MCF 10A (cell line): ENCODE data around the gene GRID1. TPM values are rescaled to one million over a fixed set of nuclear protein-coding genes. Genes with fewer than 3 reads are reported as not detected.

Experiments
- BruUV-seq: library from RNA; stranded (reverse); fragments of 400-500 nt; replicated peaks from 2 replicates; lab custom pipeline; 2021; lab: Mats Ljungman, UMichigan
- CTCF ChIA-PET: fragments of 300-600 bp; sonication (Branson Sonifier 250); formaldehyde crosslinking; extraction: SDS; loops from one replicate; lab custom pipeline; 2021; ENCODE audit warnings: antibody characterized with exemption, inconsistent platforms; lab: Yijun Ruan, JAX
- POLR2A ChIA-PET: fragments of 300-600, 350-650 bp; sonication (Branson Sonifier 250); formaldehyde crosslinking; extraction: SDS; loops from one replicate; lab custom pipeline; 2020; ENCODE audit warnings: antibody characterized with exemption, inconsistent platforms; lab: Yijun Ruan, JAX
- DNase-seq: peaks from one replicate; pipeline ENCODE4 v3.0.0-alpha.2; 2018; ENCODE audit not compliant: unreplicated experiment
- H3K27ac Mint-ChIP-seq: one replicate; pipeline ENCODE4 v1.8.0; 2022; ENCODE audit warnings: mild to moderate bottlenecking, low read depth, mixed read lengths; ENCODE audit not compliant: unreplicated experiment
- H3K27me3 Mint-ChIP-seq: one replicate; pipeline ENCODE4 v1.8.0; 2022; ENCODE audit warnings: mixed read lengths; ENCODE audit not compliant: insufficient read depth, unreplicated experiment
- H3K36me3 Mint-ChIP-seq: one replicate; pipeline ENCODE4 v1.8.0; 2022; ENCODE audit warnings: mild to moderate bottlenecking, moderate library complexity, mixed read lengths; ENCODE audit not compliant: insufficient read depth, unreplicated experiment
- H3K4me1 Mint-ChIP-seq: one replicate; pipeline ENCODE4 v1.8.0; 2022; ENCODE audit warnings: mixed read lengths; ENCODE audit not compliant: insufficient read depth, unreplicated experiment
- H3K4me3 Mint-ChIP-seq: one replicate; pipeline ENCODE4 v1.8.0; 2022; ENCODE audit warnings: mild to moderate bottlenecking, moderate library complexity, mixed read lengths; ENCODE audit not compliant: unreplicated experiment
- H3K9me3 Mint-ChIP-seq: one replicate; pipeline ENCODE4 v1.8.0; 2022; ENCODE audit warnings: mixed read lengths; ENCODE audit not compliant: unreplicated experiment
- intact Hi-C: fragments of 100-400 bp; cut with micrococcal nuclease; formaldehyde crosslinking; loops from 2 replicates; pipeline ENCODE4 v1.14.1; 2022
- total RNA-seq: library from RNA; stranded (reverse); gene quantifications from 2 replicates; pipeline ENCODE4 v1.2.3, GENCODE V29; 2022
- TF ChIP-seq, protein P1 (sequence below): fragments of 200-600 bp; IDR thresholded peaks from one replicate; pipeline ENCODE4 v1.8.0; 2022; ENCODE audit warnings: antibody characterized with exemption, mild to moderate bottlenecking; ENCODE audit not compliant: unreplicated experiment

Gene GRID1
- total RNA-seq, 1 experiment from 2014 or later: not detected

DNA sequence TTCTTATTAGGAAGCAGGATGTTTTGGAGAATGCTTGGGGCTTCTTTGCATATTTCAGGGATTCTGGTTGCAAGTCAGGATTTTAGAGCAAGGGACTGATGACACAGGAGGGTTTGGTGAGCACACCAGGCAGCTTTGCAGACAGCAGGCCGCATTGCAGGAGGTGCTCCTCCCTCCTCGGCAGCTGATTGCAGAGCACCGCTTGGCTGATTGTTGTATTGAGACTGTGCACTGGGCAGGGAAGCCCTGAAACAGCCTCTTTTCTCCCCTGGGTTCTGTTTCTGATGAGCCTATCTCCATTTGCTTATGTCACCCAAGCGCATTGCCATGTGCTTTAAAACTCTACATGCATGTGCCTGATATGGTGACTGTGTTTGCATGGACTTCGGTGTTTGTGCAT, 769.6 kb downstream of the GRID1 start:
- ChIA-PET POLR2A (no interaction called here), CTCF (no interaction called here)
- H3K9me3 Mint-ChIP-seq: no peaks in the 10 kb centered on the region
- TF ChIP-seq, protein P1, sequence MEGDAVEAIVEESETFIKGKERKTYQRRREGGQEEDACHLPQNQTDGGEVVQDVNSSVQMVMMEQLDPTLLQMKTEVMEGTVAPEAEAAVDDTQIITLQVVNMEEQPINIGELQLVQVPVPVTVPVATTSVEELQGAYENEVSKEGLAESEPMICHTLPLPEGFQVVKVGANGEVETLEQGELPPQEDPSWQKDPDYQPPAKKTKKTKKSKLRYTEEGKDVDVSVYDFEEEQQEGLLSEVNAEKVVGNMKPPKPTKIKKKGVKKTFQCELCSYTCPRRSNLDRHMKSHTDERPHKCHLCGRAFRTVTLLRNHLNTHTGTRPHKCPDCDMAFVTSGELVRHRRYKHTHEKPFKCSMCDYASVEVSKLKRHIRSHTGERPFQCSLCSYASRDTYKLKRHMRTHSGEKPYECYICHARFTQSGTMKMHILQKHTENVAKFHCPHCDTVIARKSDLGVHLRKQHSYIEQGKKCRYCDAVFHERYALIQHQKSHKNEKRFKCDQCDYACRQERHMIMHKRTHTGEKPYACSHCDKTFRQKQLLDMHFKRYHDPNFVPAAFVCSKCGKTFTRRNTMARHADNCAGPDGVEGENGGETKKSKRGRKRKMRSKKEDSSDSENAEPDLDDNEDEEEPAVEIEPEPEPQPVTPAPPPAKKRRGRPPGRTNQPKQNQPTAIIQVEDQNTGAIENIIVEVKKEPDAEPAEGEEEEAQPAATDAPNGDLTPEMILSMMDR: no peak
- no peak for DNase-seq
- no peaks in the 10 kb centered on the region for H3K27me3 Mint-ChIP-seq
- H3K4me1 Mint-ChIP-seq: no peaks in the 10 kb centered on the region
- H3K36me3 Mint-ChIP-seq: no peaks in the 10 kb centered on the region
- intact Hi-C loops: no loop called here
- no peak overlapping the region for H3K27ac Mint-ChIP-seq
- BruUV-seq: no TSS peak
- H3K4me3 Mint-ChIP-seq: no peak overlapping the region

DNA sequence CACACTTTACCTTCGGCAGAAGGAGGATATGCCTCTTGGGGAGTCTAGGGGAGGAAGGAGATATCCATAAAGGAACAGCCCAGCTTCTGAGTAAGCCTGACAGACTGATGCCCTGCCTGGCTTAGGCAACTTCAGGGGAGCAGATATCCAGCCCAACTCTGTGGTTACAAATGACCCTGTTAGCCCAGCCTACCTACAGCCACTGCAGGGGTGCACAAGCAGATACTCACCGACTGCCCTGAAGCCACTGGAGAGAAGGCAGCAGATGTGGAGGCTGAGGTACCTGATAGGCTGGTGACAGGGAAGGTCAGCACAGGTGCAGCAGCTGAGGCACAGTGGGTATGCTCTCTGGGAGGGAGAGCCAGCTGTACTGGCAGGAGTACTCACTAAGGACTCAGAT, 770.2 kb downstream of the GRID1 start:
- TF ChIP-seq, protein P1: no peak
- intact Hi-C loops: no loop called here
- Mint-ChIP-seq H3K9me3 (no peaks in the 10 kb centered on the region), H3K4me1 (no peaks in the 10 kb centered on the region), H3K27me3 (no peaks in the 10 kb centered on the region), H3K27ac (no peak overlapping the region), H3K36me3 (no peaks in the 10 kb centered on the region), H3K4me3 (no peak overlapping the region)
- DNase-seq: no peak
- ChIA-PET CTCF (interaction anchor here (0.5 kb wide), 1 partner anchor 96 kb away, joined by 3 read pairs; no protein-coding TSS in a partner anchor), POLR2A (no interaction called here)
- BruUV-seq: no TSS peak

DNA sequence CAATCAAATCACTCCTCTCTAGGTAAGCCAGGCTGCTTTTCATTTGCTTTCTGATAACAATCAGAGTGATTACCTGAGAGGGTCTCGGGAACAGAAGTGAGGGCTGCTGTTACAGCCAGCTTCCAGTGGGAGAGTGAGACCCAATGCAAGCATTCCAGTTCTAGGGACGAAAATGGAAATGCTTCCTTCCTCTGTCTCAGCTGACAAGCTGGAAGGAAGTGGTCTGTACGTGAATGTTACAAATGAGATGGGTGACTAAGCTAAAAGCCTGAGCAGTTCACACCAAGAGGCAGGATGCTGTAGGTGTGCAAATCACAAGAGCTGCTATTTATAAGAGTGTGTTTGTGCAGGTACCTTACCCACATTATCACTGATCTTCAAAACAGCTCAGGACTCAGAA, 772.4 kb downstream of the GRID1 start:
- ChIA-PET POLR2A (interaction anchor here (0.6 to 0.8 kb wide), 2 partner anchors 88 to 713 kb away, joined by 3 read pairs; no protein-coding TSS in a partner anchor), CTCF (interaction anchor here (0.5 to 0.6 kb wide), 2 partner anchors 146 to 786 kb away, joined by 3 to 4 read pairs; no protein-coding TSS in a partner anchor)
- intact Hi-C loops: no loop called here
- Mint-ChIP-seq H3K27me3 (no peaks in the 10 kb centered on the region), H3K9me3 (no peaks in the 10 kb centered on the region), H3K4me3 (no peak overlapping the region), H3K27ac (no peak overlapping the region), H3K4me1 (no peaks in the 10 kb centered on the region), H3K36me3 (no peaks in the 10 kb centered on the region)
- DNase-seq: no peak
- no TSS peak for BruUV-seq
- TF ChIP-seq, protein P1: no peak

DNA sequence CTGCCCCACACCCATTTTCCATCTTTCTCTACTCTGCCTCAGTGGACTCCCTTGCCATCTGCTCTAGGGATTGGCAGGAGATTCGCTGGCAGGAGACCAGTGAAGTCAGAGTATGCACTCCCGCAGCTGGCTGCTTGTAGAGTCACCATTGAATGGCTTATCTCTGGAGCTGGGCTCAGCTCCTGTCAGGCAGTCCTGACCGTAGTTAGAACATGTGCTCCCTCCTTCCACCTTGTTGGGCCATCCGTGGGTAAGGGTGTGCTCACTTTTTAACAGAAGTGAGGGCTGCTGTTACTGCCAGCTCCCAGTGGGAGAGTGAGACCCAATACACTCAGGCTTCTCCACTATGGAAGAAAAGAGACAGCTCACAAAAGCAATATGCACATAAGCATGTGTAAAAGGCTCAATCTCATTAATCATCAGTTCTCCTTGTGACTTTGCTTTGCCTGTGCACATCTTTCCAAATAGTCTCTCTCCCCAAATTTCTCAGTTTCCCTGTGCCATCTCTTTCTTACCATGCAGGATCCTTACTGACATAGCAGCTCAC, 773.3 kb downstream of the GRID1 start:
- Mint-ChIP-seq H3K27me3 (no peaks in the 10 kb centered on the region), H3K36me3 (no peaks in the 10 kb centered on the region), H3K4me3 (no peak overlapping the region), H3K9me3 (no peaks in the 10 kb centered on the region), H3K27ac (no peak overlapping the region), H3K4me1 (no peaks in the 10 kb centered on the region)
- DNase-seq: no peak
- TF ChIP-seq, protein P1: no peak
- intact Hi-C loops: no loop called here
- ChIA-PET CTCF (interaction anchor here (0.5 to 0.6 kb wide), 2 partner anchors 785 to 983 kb away, joined by 3 to 5 read pairs; no protein-coding TSS in a partner anchor), POLR2A (no interaction called here)
- BruUV-seq: no TSS peak
